K562 (cell line): ENCODE data around the gene LARP4B. TPM values are rescaled to one million over a fixed set of nuclear protein-coding genes. Genes with fewer than 3 reads are reported as not detected.

Source experiments
- ATAC-seq: fragments of 200-7000 bp; cut with Tn5 transposase; 3 replicates; pipeline ENCODE4 v1.9.1; 2020; ENCODE audit warnings: moderate library complexity
- BruUV-seq: library from RNA; stranded (reverse); fragments of 400-500 nt; replicated peaks from 2 replicates; lab custom pipeline; 2021; lab: Mats Ljungman, UMichigan
- CTCF ChIA-PET: fragments of 300-600 bp; formaldehyde crosslinking; extraction: SDS; loops from one replicate; lab custom pipeline; 2021; ENCODE audit warnings: low intra/inter-chr PET ratio; lab: Yijun Ruan, JAX
- POLR2A ChIA-PET: fragments of 300-600, 350-650 bp; sonication (Branson Sonifier 250); formaldehyde crosslinking; extraction: SDS; loops from one replicate; lab custom pipeline; 2021; ENCODE audit warnings: antibody characterized with exemption, inconsistent platforms; lab: Yijun Ruan, JAX
- DNase-seq, 4 experiments: peaks; one replicate each; pipeline versions ENCODE4 v3.0.0 to v3.0.0-alpha.2; 2011 to 2018; ENCODE audit warnings: low spot score in 3 of 4, mixed read lengths in 3 of 4; ENCODE audit errors: extremely low read depth in 1 of 4
- FAIRE-seq: peaks from 2 replicates; lab custom pipeline; 2011; peaks lifted over from hg19 to GRCh38; lab: Jason Lieb, UNC
- H2AFZ ChIP-seq: 2 replicates; pipeline ENCODE4 v1.6.0; 2011; ENCODE audit warnings: low read depth, low read length, control low read depth, inconsistent platforms
- H3K27ac ChIP-seq: fragments of 200-600 bp; 3 replicates; pipeline ENCODE4 v1.8.0; 2011; ENCODE audit warnings: low read depth, mild to moderate bottlenecking, control low read depth, inconsistent platforms, low read length, moderate library complexity, mixed read lengths; ENCODE audit errors: extremely low read depth
- H3K27me3 ChIP-seq, 2 experiments: fragments of 300-600 bp in 1 of 2; 2 replicates in 1 of 2; 3 replicates in 1 of 2; pipeline versions ENCODE4 v1.6.0 to v1.8.0; 2011; ENCODE audit warnings: inconsistent platforms in 2 of 2, low read length in 2 of 2, mild to moderate bottlenecking in 1 of 2, mixed read lengths in 1 of 2, moderate library complexity in 1 of 2; ENCODE audit not compliant: control insufficient read depth in 2 of 2, insufficient read depth in 2 of 2
- H3K36me3 ChIP-seq: fragments of 300-600 bp; 3 replicates; pipeline ENCODE4 v1.8.0; 2011; ENCODE audit warnings: mild to moderate bottlenecking, low read length, inconsistent platforms; ENCODE audit not compliant: control insufficient read depth, insufficient read depth
- H3K4me1 ChIP-seq, 2 experiments: fragments of 200-600 bp in 1 of 2; replicated peaks in 1 of 2; 2 replicates in 1 of 2; 3 replicates in 1 of 2; pipeline versions ENCODE4 v1.5.1 to v1.8.0; 2011; ENCODE audit warnings: inconsistent platforms in 2 of 2, low read length in 2 of 2, mild to moderate bottlenecking in 1 of 2, mixed read lengths in 1 of 2, moderate library complexity in 1 of 2; ENCODE audit not compliant: control insufficient read depth in 2 of 2, insufficient read depth in 2 of 2
- H3K4me2 ChIP-seq: 2 replicates; pipeline ENCODE4 v1.6.1; 2011; ENCODE audit warnings: low read length, control low read depth, inconsistent platforms, mixed read lengths; ENCODE audit not compliant: insufficient read depth
- H3K4me3 ChIP-seq: fragments of 200-600 bp; sonication (generic), shearing (Covaris generic); 2 replicates; pipeline ENCODE4 v1.5.1; 2016; ENCODE audit warnings: control low read depth, inconsistent platforms
- H3K79me2 ChIP-seq: fragments of 200-600 bp; 3 replicates; pipeline ENCODE4 v1.8.0; 2011; ENCODE audit warnings: low read length, inconsistent platforms; ENCODE audit not compliant: control insufficient read depth, insufficient read depth
- H3K9ac ChIP-seq, 2 experiments: 2 replicates each; pipeline versions ENCODE4 v1.6.0 to v1.6.1; 2011; ENCODE audit warnings: low read depth in 2 of 2, low read length in 2 of 2, control low read depth in 1 of 2, inconsistent platforms in 1 of 2, mild to moderate bottlenecking in 1 of 2, mixed read lengths in 1 of 2; ENCODE audit not compliant: insufficient read depth in 1 of 2
- H3K9me1 ChIP-seq: one replicate; pipeline ENCODE4 v1.6.0; 2011; ENCODE audit warnings: inconsistent platforms, mild to moderate bottlenecking, low read length, moderate library complexity; ENCODE audit not compliant: control insufficient read depth, insufficient read depth
- H3K9me3 ChIP-seq: replicated peaks from 2 replicates; pipeline ENCODE4 v1.5.1; 2011; ENCODE audit warnings: low read depth, low read length, inconsistent platforms; ENCODE audit not compliant: control insufficient read depth, insufficient read depth
- H4K20me1 ChIP-seq: replicated peaks from 2 replicates; pipeline ENCODE4 v1.6.1; 2011; ENCODE audit warnings: low read length, inconsistent platforms, mixed read lengths; ENCODE audit not compliant: control insufficient read depth, insufficient read depth
- BHLHE40 ChIP-seq: IDR thresholded peaks from 2 replicates; pipeline ENCODE4 v1.6.1; 2011; ENCODE audit warnings: low read length, improper control_type of control experiment
- DDX20 ChIP-seq: fragments of 450-650 bp; IDR thresholded peaks from 2 replicates; pipeline ENCODE4 v1.6.1; 2016; ENCODE audit warnings: missing genetic modification characterization, low read depth, mild to moderate bottlenecking, missing compliant biosample characterization, moderate library complexity
- DNMT1 ChIP-seq: fragments of 450-650 bp; IDR thresholded peaks from 2 replicates; pipeline ENCODE4 v1.6.1; 2016; ENCODE audit warnings: antibody characterized with exemption, mild to moderate bottlenecking
- HIVEP1 ChIP-seq: fragments of 250-450 bp; sonication (Bioruptor Pico); IDR thresholded peaks from 2 replicates; pipeline ENCODE4 v1.4.0; 2020; ENCODE audit warnings: mild to moderate bottlenecking
- KDM4B ChIP-seq, 2 experiments: fragments of 450-650 bp in 1 of 2; sonication (generic) in 1 of 2; IDR thresholded peaks; 2 replicates each; pipeline ENCODE4 v1.6.1; 2016 to 2017; ENCODE audit warnings: borderline replicate concordance in 2 of 2, antibody characterized with exemption in 1 of 2, low read depth in 1 of 2, mild to moderate bottlenecking in 1 of 2
- MNT ChIP-seq, 2 experiments: fragments of 450-650 bp; conservative IDR thresholded peaks; 2 replicates each; pipeline ENCODE4 v1.6.1; 2017; ENCODE audit warnings: mild to moderate bottlenecking in 2 of 2, moderate library complexity in 2 of 2
- NONO ChIP-seq, 2 experiments: fragments of 200-400 bp in 1 of 2; fragments of 450-650 bp in 1 of 2; formaldehyde crosslinking in 1 of 2; IDR thresholded peaks; 2 replicates each; pipeline ENCODE4 v1.6.1; 2017; ENCODE audit warnings: low read depth in 2 of 2, mild to moderate bottlenecking in 2 of 2, moderate library complexity in 2 of 2, low read length in 1 of 2
- NR1H2 ChIP-seq: sonication (generic); formaldehyde crosslinking; IDR thresholded peaks from 2 replicates; pipeline ENCODE4 v1.4.0; 2020; ENCODE audit warnings: mild to moderate bottlenecking, missing genetic modification reagents
- PURB ChIP-seq: sonication (generic); formaldehyde crosslinking; IDR thresholded peaks from 2 replicates; pipeline ENCODE4 v1.9.0; 2021; ENCODE audit warnings: low read depth, mild to moderate bottlenecking, missing genetic modification reagents
- RBM15 ChIP-seq: fragments of 200-400 bp; formaldehyde crosslinking; IDR thresholded peaks from 2 replicates; pipeline ENCODE4 v1.6.1; 2018; ENCODE audit warnings: mild to moderate bottlenecking, low read length, moderate library complexity; ENCODE audit not compliant: insufficient read depth
- SUPT5H ChIP-seq: fragments of 450-650 bp; IDR thresholded peaks from 2 replicates; pipeline ENCODE4 v1.6.1; 2016
- TRIM24 ChIP-seq, 2 experiments: fragments of 450-650 bp; IDR thresholded peaks; 2 replicates each; pipeline ENCODE4 v1.6.1; 2016
- WGBS: fragments of 100-300 bp; shearing (Covaris generic); methylation state at CpG from one replicate; pipeline ENCODE4 v1.1.6; 2016; ENCODE audit warnings: low coverage, mixed read lengths; ENCODE audit not compliant: insufficient coverage; ENCODE audit errors: missing lambda C conversion rate; 5-methylcytosine and 5-hydroxymethylcytosine counted together
- in situ Hi-C: fragments of 300-500 bp; cut with MboI; formaldehyde crosslinking; loops from 4 replicates; pipeline ENCODE4 v1.15.0; 2018; ENCODE audit warnings: inconsistent platforms, mixed read lengths
- intact Hi-C: fragments of 100-400 bp; cut with micrococcal nuclease; formaldehyde crosslinking; loops from 2 replicates; pipeline ENCODE4 v1.14.2; 2022
- polyA plus RNA-seq, 8 experiments: library from polyadenylated mRNA; depleted of rRNA in 4 of 8; stranded (reverse) in 5 of 8; unstranded in 3 of 8; fragments of >200 nt; fragmentation: Nextera tagmentation in 2 of 8; fragmentation: Illumina TruSeq in 1 of 8; extraction: Ambion mirVana in 2 of 8; extraction: Trizol in 1 of 8; gene quantifications; 2 replicates each; pipeline versions ENCODE4 v1.2.1 to v1.2.3, GENCODE V29; 2011 to 2014; ENCODE audit warnings: inconsistent platforms in 1 of 8, missing spikeins in 1 of 8
- total RNA-seq, 7 experiments: library from RNA; depleted of rRNA in 6 of 7; stranded (reverse); fragments of >200 nt in 6 of 7; fragmentation: Illumina TruSeq in 2 of 7; extraction: Trizol in 2 of 7; gene quantifications; 2 replicates each; pipeline versions ENCODE4 v1.2.1 to v1.2.3, GENCODE V29; 2011 to 2021; ENCODE audit warnings: low replicate concordance in 1 of 7
- TF ChIP-seq, protein P1 (sequence below): fragments of 250-450 bp; sonication (Bioruptor Pico); IDR thresholded peaks from 2 replicates; pipeline ENCODE4 v1.4.0; 2020; ENCODE audit warnings: mild to moderate bottlenecking, moderate library complexity, borderline replicate concordance

The LARP4B gene
- total and polyA plus RNA-seq, 9 of the 15 experiments (the other 6 are each of a cell fraction or from before 2014, with no cell fraction given): 11.8 to 130 (median 42.6) TPM

DNA sequence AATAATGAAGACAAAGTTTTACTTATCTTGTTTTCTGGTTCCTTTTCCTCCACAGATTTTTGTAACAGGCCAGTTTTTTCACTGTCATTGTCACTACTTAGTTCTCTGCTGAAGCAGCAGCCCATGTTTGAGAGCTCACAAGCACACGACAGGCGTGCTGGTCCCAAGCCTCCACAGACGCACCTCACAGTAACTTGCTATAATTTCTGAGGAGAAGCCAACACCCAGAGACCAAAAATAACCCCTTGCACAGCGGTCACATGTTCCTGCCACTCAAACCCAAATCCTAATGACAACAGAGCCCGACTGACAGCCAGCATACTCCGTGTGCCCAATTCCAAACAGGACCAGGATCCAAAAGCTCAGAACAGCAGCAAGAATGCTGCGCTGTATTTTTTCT is 58.5 kb downstream of the LARP4B start:
- H3K9me3 ChIP-seq: no peaks in the 10 kb centered on the region
- 90% methylated on average over 7 of the region's 7 CpGs for WGBS
- ChIA-PET CTCF (no interaction called here), POLR2A (interaction anchor here (1.1 kb wide), 1 partner anchor 115 kb away, joined by 3 read pairs; the partner anchor contains the start of gene GTPBP4)
- H3K9me1 ChIP-seq: no peaks in the 10 kb centered on the region
- H3K79me2 ChIP-seq: peaks cover 70% of the 10 kb centered on the region
- DNase-seq: no peak
- in situ Hi-C loops (no loop called here), intact Hi-C loops (no loop called here)
- no peak for FAIRE-seq
- no peak overlapping the region for H2AFZ ChIP-seq
- H3K27ac ChIP-seq: no peak overlapping the region
- H3K4me3 ChIP-seq: no peak overlapping the region
- no peaks in the 10 kb centered on the region for H3K27me3 ChIP-seq
- no TSS peak for BruUV-seq
- H3K9ac ChIP-seq: no peak overlapping the region
- H3K4me1 ChIP-seq: no peaks in the 10 kb centered on the region
- H3K36me3 ChIP-seq: peaks cover 90% of the 10 kb centered on the region
- ATAC-seq: no peak
- H3K4me2 ChIP-seq: no peak overlapping the region
- TF ChIP-seq MNT (conservative IDR thresholded peaks at IDR 0.05): no peak
- TF ChIP-seq BHLHE40: no peak
- no peak for TF ChIP-seq HIVEP1
- TF ChIP-seq, protein P1, sequence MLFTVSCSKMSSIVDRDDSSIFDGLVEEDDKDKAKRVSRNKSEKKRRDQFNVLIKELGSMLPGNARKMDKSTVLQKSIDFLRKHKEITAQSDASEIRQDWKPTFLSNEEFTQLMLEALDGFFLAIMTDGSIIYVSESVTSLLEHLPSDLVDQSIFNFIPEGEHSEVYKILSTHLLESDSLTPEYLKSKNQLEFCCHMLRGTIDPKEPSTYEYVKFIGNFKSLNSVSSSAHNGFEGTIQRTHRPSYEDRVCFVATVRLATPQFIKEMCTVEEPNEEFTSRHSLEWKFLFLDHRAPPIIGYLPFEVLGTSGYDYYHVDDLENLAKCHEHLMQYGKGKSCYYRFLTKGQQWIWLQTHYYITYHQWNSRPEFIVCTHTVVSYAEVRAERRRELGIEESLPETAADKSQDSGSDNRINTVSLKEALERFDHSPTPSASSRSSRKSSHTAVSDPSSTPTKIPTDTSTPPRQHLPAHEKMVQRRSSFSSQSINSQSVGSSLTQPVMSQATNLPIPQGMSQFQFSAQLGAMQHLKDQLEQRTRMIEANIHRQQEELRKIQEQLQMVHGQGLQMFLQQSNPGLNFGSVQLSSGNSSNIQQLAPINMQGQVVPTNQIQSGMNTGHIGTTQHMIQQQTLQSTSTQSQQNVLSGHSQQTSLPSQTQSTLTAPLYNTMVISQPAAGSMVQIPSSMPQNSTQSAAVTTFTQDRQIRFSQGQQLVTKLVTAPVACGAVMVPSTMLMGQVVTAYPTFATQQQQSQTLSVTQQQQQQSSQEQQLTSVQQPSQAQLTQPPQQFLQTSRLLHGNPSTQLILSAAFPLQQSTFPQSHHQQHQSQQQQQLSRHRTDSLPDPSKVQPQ (CRISPR knock-in tag): no peak
- no peak for TF ChIP-seq TRIM24 (IDR thresholded peaks at IDR 0.05)
- TF ChIP-seq RBM15: no peak
- TF ChIP-seq NR1H2 (CRISPR knock-in tag): no peak
- no peak for TF ChIP-seq DNMT1
- TF ChIP-seq NONO (IDR thresholded peaks at IDR 0.05; ENCODE audit: low read depth in 2 of 2, low read length in 1 of 2): no peak
- no peak for TF ChIP-seq KDM4B (IDR thresholded peaks at IDR 0.05; ENCODE audit: borderline replicate concordance in 2 of 2, low read depth in 1 of 2)
- TF ChIP-seq DDX20: no peak
- TF ChIP-seq SUPT5H: no peak
- TF ChIP-seq PURB: no peak
- peaks cover 6% of the 10 kb centered on the region for H4K20me1 ChIP-seq
